GM21737 (cell line): ENCODE measurements around the gene ANXA4.

Source experiments
- ATAC-seq: cut with Tn5 transposase; IDR thresholded peaks from one replicate; pipeline ENCODE4 v1.9.1; 2021; ENCODE audit warnings: mild to moderate bottlenecking, moderate library complexity; ENCODE audit not compliant: unreplicated experiment

ANXA4 gene

DNA sequence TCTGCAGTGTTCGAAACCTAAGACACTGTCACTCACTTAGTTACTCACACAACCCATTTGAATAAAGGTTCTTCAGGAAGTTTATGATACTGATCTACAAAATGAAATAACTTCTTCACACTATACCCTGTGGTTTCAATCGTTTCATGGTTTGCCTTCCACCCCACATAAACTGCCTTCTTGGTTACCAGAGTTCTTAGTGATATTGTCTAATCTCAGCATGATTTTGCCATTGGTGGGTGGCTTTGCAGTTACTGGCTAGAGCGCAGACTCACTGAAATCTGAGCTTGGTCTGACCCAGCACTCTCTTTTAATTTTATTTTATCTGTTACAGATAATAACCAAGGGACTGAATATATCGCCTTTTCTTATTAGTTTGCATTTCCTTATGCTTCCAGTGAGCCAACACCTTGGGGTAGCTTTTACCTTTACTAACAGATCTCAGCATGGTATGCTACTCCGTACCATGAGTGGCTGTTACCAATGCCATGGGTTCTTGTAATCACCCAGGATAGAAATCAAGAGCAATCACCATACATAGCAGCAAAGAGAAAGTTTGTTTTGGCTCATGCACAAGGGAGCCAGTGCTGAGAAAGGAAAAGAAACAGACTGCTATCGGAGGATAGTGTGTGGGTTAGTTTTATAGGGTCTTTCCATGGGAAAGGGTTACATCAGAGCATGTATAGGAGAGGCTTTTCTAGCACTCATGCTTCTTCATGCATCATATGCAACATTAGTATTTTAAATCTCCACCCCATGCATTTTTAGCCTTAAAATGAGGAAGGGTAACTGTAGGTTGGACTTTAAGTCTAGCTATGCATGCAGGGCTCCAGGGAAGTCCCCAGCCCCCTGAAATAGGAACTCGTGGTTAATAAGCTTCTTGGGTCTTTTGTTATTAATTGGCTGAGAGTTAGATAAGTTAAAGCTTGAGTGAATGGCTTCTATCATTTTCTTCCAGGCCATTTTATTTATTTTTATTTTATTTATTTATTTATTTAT, 33.3 kb downstream of the ANXA4 start:
- no peak for ATAC-seq

- ATAC-seq, result no peak
These were observed 35.2 kb downstream of the ANXA4 start for GRCh38 chr2:69776886-69777785.

GRCh38 chr2:69777786-69778105, 35.8 kb downstream of the ANXA4 start:
- ATAC-seq, result no peak

DNA sequence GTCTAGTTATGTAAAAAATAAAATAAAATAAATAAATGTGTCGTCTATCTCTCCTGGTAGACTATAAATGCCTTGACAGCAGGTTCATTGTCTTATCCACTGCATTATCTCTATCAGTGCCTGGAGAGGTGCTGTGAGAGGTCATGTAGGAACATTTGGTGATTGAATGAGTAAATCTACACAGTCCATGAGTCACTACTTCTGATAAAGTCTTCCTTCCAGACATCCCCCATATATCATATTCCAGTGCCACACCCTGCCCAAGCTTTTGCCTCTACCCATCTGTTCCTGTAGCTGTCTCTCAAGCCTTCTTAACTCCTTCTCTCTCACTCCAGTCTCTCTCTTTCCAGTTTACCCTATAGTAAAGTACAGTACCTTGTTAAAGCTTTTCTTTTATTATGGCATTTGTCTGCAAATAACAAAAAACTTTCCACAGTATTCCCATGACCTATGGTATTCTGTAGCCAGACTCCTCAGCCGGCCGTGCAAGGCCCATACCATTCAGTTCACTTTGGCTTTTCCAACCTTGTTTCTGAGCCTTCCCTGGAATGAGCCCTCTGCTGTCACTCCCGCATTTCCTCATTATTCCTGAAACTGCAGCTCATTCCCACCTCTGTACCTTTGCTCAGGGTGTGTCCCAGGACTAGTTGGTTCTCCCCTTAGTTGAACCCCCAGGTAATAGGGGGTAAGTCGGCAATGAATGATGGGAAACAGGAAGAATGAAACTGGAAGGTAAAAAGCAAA, 37.5 kb downstream of the ANXA4 start:
- ATAC-seq, result no peak

GRCh38 chr2:69780921-69781320, 39.0 kb downstream of the ANXA4 start:
- ATAC-seq, result no peak

DNA sequence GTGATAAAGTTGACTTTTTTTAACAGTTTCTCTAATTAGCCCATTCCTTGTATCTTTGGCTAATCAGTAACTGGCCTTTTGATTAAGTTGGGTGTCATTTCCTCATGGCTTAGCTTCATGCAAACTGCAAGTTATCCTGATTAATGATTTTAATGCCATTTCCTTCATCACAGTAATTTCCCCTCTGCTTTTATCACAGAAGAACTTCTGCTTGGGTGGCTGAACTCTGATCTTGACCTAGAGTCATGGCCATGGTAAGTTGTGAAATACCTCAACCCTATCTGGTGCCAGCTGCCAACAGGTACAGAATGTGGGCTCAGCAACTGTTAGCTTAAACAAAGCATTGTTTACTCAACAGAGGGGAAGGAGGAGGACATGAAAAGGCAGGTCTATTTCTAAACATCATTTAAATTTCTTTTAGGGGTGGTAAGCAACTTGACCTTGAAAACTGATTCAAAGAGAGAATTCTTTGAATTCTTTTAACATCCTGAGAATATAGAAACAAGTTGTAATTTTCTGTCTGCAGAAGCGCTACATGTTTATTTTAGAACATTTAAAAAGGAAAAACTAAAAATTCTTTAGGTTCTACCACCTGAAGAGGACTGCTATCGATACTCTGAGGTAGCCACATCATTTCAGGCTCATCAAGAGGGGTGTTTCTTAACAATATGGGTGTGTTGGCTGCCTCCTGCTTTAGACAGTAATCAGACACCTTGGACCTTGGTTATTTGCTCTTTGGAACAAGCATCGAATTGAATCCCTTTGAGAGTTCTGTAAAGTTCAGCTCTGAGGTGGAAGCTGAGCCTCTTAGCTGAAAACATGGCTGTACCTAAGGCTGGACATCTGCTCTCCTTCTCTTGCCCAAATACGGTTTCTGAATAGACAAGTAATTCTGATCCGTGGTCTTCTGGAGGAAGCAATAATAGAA, 39.7 kb downstream of the ANXA4 start:
- peak; percentile 60 for ATAC-seq

- ATAC-seq, result no peak
These were observed 42.3 kb downstream of the ANXA4 start for GRCh38 chr2:69784228-69784627.

- no peak for ATAC-seq
These were observed 43.4 kb downstream of the ANXA4 start for GRCh38 chr2:69785358-69785757.

DNA sequence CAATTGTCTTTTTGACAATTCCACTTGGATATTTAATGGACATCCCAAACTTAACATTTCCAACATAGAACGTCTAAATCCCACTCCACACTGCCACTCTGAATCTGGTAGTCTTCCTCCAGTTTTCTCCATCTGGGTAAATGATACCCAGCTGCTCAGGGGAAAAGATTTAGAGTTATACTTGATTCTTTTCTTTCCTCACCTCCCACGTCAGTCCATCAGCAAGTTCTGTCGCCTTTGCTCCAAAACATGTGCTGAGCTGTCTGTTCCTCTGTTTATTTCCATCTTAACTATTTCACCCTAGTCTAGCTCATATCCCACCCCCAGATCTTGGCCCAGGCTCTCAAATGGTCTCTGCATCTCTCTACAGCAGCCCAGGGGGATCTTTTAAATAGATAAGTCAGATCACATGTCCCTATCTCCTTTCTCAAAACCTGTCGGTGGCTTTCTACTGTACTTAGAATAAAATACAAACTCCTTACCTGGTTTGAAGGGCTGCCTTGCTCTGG, 44.2 kb downstream of the ANXA4 start:
- ATAC-seq, result no peak

- ATAC-seq, result no peak
These were observed 47.3 kb downstream of the ANXA4 start for GRCh38 chr2:69789175-69789721.

GRCh38 chr2:69789772-69790600, 48.1 kb downstream of the ANXA4 start:
- ATAC-seq, result no peak

DNA sequence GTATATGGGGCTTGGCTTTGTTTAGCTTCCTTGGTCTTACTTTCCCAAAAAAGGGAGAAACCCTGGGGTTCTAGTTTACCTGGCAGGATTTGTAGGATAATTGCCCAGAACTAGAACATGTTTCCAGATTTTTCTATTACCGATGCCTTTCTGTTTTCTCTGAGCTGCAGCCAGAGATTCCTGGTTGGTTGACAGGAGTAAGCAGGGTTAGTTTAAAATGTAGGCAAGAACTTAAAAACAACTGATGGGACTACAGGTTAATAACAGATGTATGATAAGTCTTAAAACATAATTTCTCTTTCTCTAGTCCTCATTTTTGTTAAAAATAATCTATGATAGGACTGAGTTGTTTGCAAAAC, 48.6 kb downstream of the ANXA4 start:
- no peak for ATAC-seq

- ATAC-seq, result no peak
These were observed 49.1 kb downstream of the ANXA4 start for GRCh38 chr2:69791045-69791444.

DNA sequence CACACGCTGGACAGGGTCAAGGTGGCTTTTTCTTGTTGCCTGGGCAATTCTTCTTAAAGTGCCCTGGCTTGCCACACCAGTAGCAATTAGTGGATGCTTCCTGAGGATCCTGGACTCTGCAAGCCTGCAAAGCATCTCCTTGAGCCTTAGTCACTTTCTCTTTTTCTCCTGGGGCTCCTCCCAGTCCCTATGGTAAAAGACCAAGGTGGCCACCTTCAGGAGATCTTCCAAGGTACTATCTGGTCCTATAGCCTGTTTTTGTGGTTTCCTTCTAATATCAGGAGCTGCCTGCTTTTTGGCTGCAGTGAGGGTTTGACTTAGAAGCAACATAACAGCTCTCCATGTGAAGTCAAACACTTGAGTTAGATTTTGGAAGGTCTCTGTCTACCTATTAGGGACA, 54.2 kb downstream of the ANXA4 start:
- no peak for ATAC-seq

- no peak for ATAC-seq
These were observed 55.3 kb downstream of the ANXA4 start for GRCh38 chr2:69797235-69797634.

DNA sequence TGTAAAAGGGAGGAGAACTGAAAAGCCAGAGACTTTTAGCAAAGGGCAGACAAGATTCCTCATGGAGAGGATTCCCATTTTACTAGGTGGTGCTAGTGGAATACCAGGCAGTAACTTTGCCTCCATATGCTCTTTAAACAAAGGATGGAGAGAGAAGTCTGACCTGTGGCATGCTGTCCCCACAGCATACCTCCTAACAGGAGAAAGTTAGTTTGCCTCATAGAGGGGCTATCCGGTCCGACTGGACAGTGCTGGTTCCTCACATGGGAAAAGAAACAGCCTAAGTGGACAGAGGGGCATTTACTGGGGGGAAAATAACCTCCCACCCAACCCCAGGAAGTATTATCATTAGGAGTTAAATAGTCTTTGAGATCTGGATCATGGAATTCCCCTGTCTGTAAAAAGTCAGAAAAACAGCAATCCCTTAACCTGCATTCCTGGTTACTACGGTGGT, 55.9 kb downstream of the ANXA4 start:
- ATAC-seq, result no peak

DNA sequence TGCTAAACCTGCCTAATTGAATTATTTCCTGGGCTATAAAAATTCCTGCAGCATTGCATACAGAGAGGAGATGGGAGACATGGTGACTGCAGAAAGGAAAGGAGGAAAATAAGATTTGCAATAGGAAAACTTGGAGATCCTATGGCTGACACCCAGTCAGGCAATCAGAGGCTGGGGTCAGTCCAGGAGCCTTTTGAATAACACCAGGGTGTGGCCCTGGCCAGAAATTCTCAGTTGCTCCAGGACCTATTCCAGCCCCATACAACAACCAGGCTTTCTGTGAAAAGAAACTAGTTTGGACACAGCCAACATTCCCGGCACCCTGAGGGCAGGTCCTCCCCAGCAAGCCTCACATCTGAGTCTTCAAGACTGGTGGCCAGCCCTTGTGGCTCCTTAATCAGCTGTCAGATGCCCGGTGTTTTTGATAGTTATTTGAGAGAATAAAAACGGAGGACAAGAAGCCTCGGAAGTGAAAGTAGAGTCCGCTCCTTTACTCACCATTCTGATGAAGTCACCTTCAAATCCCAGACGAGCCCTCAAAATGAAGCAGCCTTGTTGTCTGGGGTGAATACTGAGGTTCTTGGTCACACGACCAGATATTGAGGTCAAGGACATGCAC, 56.5 kb downstream of the ANXA4 start:
- ATAC-seq, result no peak

GRCh38 chr2:69798909-69799526, 57.1 kb downstream of the ANXA4 start:
- no peak for ATAC-seq
